Measurements from ENCODE around the gene ANAPC4.

- TF ChIP-seq YY1 (IDR thresholded peaks at IDR 0.05; ENCODE audit: low read depth, low read length) (no peak), CTCF (IDR thresholded peaks at IDR 0.05; ENCODE audit: control extremely low read depth in 1 of 3, insufficient read depth in 1 of 3, low read depth in 1 of 3, low read length in 3 of 3) (no peak), POLR2AphosphoS5 (IDR thresholded peaks at IDR 0.05; ENCODE audit: low read depth, low read length) (no peak), ATF2 (IDR thresholded peaks at IDR 0.05; ENCODE audit: low read length) (no peak), CHD2 (IDR thresholded peaks at IDR 0.05; ENCODE audit: low read length) (no peak), GABPA (IDR thresholded peaks at IDR 0.05; ENCODE audit: borderline replicate concordance, insufficient read depth, low read length) (no peak), TBP (IDR thresholded peaks at IDR 0.05; ENCODE audit: low read depth, low read length) (no peak)
Measured at GRCh38 chr4:25449688-25450087, 72.6 kb downstream of the ANAPC4 start.

Data from H1 (cell line).